NT2/D1 (cell line): Measurements from ENCODE around the gene CDC42BPA.
"Not testable (repeated sequence)": the region's sequence is repeated elsewhere in the genome, so short reads cannot be mapped to it uniquely, and the experiment has no call there.

Source experiments
- SUZ12 ChIP-seq: IDR thresholded peaks from 2 replicates; pipeline ENCODE4 v1.6.1; 2011; ENCODE audit not compliant: insufficient read length, insufficient read depth; ENCODE audit errors: extremely low read depth
- YY1 ChIP-seq: IDR thresholded peaks from 2 replicates; pipeline ENCODE4 v1.6.1; 2011; ENCODE audit not compliant: insufficient read length, insufficient read depth
- ZNF274 ChIP-seq: IDR thresholded peaks from 2 replicates; pipeline ENCODE4 v1.6.1; 2011; ENCODE audit warnings: mild to moderate bottlenecking, low read depth, low read length

DNA sequence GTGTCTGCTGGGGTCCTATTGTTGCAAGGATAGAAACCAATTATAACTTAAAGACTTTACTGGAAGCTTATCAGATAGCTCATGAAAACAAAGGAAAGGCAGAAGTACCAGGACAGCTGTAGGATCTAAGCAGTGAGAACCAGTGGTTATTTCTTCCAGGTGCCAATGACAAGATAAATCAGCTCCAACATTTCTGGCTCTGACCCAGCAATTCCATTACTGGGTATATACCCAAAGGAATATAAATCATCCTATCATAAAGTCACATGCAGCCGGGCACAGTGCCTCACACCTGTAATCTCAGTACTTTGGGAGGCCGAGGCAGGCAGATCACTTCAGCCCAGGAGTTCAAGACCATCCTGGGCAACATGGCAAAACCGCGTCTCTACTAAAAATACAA, 17.8 kb upstream of the CDC42BPA start:
- not testable (repeated sequence) for TF ChIP-seq SUZ12, ZNF274, YY1
